PC-3 (cell line): ENCODE data around the gene ELOVL5. TPM values are rescaled to one million over a fixed set of nuclear protein-coding genes. Genes with fewer than 3 reads are reported as not detected.

Experiments
- ATAC-seq: fragments of 200-7000 bp; cut with Tn5 transposase; 2 replicates; pipeline ENCODE4 v1.9.1; 2020; ENCODE audit warnings: mild to moderate bottlenecking, moderate library complexity
- BruUV-seq: library from RNA; stranded (reverse); fragments of 400-500 nt; replicated peaks from 2 replicates; lab custom pipeline; 2021; lab: Mats Ljungman, UMichigan
- CTCF ChIA-PET: fragments of 300-600 bp; sonication (Branson Sonifier 250); formaldehyde crosslinking; loops from one replicate; lab custom pipeline; 2022; ENCODE audit warnings: antibody characterized with exemption; lab: Charles Lee
- POLR2A ChIA-PET: fragments of 300-600 bp; sonication (Branson Sonifier 250); formaldehyde crosslinking; loops from one replicate; lab custom pipeline; 2022; ENCODE audit warnings: antibody characterized with exemption; ENCODE audit not compliant: unreplicated experiment; lab: Charles Lee
- DNase-seq: peaks from one replicate; pipeline ENCODE4 v3.0.0-alpha.2; 2015
- H2AFZ ChIP-seq: fragments of 300-600 bp; sonication (generic); 2 replicates; pipeline ENCODE4 v1.6.0; 2016; ENCODE audit warnings: antibody characterized with exemption, low read length
- H3F3A ChIP-seq: fragments of 300-600 bp; sonication (generic); one replicate; pipeline ENCODE4 v1.6.0; 2017; ENCODE audit warnings: antibody characterized with exemption, low read length, control low read depth, mild to moderate bottlenecking; ENCODE audit not compliant: unreplicated experiment
- H3K27ac ChIP-seq: fragments of 300-600 bp; sonication (generic); 2 replicates; pipeline ENCODE4 v1.5.1; 2016; ENCODE audit warnings: mild to moderate bottlenecking, low read length
- H3K27me3 ChIP-seq: fragments of 300-600 bp; sonication (generic); 2 replicates; pipeline ENCODE4 v1.6.1; 2016; ENCODE audit warnings: low read length, mixed read lengths
- H3K36me3 ChIP-seq: fragments of 300-600 bp; sonication (generic); 2 replicates; pipeline ENCODE4 v1.6.1; 2016; ENCODE audit warnings: low read depth, mixed run types, low read length, mixed read lengths
- H3K4me1 ChIP-seq: fragments of 300-600 bp; sonication (generic); 2 replicates; pipeline ENCODE4 v1.5.1; 2016; ENCODE audit warnings: low read length; ENCODE audit not compliant: insufficient read depth
- H3K4me2 ChIP-seq: fragments of 300-600 bp; sonication (generic); 2 replicates; pipeline ENCODE4 v1.6.0; 2016; ENCODE audit warnings: low read length
- H3K4me3 ChIP-seq: fragments of 300-600 bp; sonication (generic); 2 replicates; pipeline ENCODE4 v1.5.1; 2016; ENCODE audit warnings: mild to moderate bottlenecking, low read length, mixed read lengths
- H3K79me2 ChIP-seq: fragments of 300-600 bp; sonication (generic); 2 replicates; pipeline ENCODE4 v1.6.1; 2017; ENCODE audit warnings: low read length, mixed read lengths
- H3K9ac ChIP-seq: fragments of 300-600 bp; sonication (generic); 2 replicates; pipeline ENCODE4 v1.6.0; 2016; ENCODE audit warnings: mild to moderate bottlenecking, low read length
- H3K9me2 ChIP-seq: fragments of 300-600 bp; sonication (generic); replicated peaks from 2 replicates; pipeline ENCODE4 v1.6.1; 2016; ENCODE audit warnings: mixed run types, low read length, mixed read lengths
- H3K9me3 ChIP-seq: fragments of 300-600 bp; sonication (generic); 2 replicates; pipeline ENCODE4 v1.6.1; 2016; ENCODE audit warnings: low read length, mixed read lengths
- H4K20me1 ChIP-seq: fragments of 300-600 bp; sonication (generic); 2 replicates; pipeline ENCODE4 v1.6.1; 2016; ENCODE audit warnings: low read length, mixed read lengths
- EZH2 ChIP-seq: fragments of 300-600 bp; sonication (generic); IDR thresholded peaks from one replicate; pipeline ENCODE4 v1.6.1; 2017; ENCODE audit warnings: antibody characterized with exemption, mild to moderate bottlenecking, low read length; ENCODE audit not compliant: unreplicated experiment
- EZH2phosphoT487 ChIP-seq: fragments of 300-600 bp; sonication (generic); IDR thresholded peaks from 2 replicates; pipeline ENCODE4 v1.6.1; 2018; ENCODE audit warnings: mild to moderate bottlenecking, antibody characterized with exemption, low read length, borderline replicate concordance
- intact Hi-C: fragments of 100-400 bp; cut with micrococcal nuclease; formaldehyde crosslinking; loops from 2 replicates; pipeline ENCODE4 v1.9.0; 2023
- total RNA-seq: library from RNA; depleted of rRNA; stranded (reverse); fragments of >200 nt; gene quantifications from 2 replicates; pipeline ENCODE4 v1.2.3, GENCODE V29; 2014
- TF ChIP-seq, protein P1 (sequence below): fragments of 300-600 bp; sonication (generic); conservative IDR thresholded peaks from 2 replicates; pipeline ENCODE4 v1.5.1; 2017; ENCODE audit warnings: antibody characterized with exemption, low read depth, mild to moderate bottlenecking, low read length

The ELOVL5 gene
- total RNA-seq, 1 experiment from 2014 or later = 62.7 TPM

GRCh38 chr6:53284901-53285300 lies 63.8 kb downstream of the ELOVL5 start:
- H3K9me3 ChIP-seq = no peaks in the 10 kb centered on the region
- BruUV-seq = no TSS peak
- no peaks in the 10 kb centered on the region for H4K20me1 ChIP-seq
- no peaks in the 10 kb centered on the region for H3K9me2 ChIP-seq
- H3K36me3 ChIP-seq = peaks cover 16% of the 10 kb centered on the region; the same call in 1 of the 2 replicates
- H3K27ac ChIP-seq = no peak overlapping the region
- no peak overlapping the region for H3K4me3 ChIP-seq
- intact Hi-C loops = no loop called here
- POLR2A ChIA-PET = no interaction called here
- CTCF ChIA-PET = no interaction called here
- H3K4me2 ChIP-seq = no peak overlapping the region
- DNase-seq = no peak
- H3K9ac ChIP-seq = no peak overlapping the region
- no peaks in the 10 kb centered on the region for H3F3A ChIP-seq
- no peak overlapping the region for H2AFZ ChIP-seq
- no peak for TF ChIP-seq EZH2
- TF ChIP-seq EZH2phosphoT487 = no peak
- TF ChIP-seq, protein P1, sequence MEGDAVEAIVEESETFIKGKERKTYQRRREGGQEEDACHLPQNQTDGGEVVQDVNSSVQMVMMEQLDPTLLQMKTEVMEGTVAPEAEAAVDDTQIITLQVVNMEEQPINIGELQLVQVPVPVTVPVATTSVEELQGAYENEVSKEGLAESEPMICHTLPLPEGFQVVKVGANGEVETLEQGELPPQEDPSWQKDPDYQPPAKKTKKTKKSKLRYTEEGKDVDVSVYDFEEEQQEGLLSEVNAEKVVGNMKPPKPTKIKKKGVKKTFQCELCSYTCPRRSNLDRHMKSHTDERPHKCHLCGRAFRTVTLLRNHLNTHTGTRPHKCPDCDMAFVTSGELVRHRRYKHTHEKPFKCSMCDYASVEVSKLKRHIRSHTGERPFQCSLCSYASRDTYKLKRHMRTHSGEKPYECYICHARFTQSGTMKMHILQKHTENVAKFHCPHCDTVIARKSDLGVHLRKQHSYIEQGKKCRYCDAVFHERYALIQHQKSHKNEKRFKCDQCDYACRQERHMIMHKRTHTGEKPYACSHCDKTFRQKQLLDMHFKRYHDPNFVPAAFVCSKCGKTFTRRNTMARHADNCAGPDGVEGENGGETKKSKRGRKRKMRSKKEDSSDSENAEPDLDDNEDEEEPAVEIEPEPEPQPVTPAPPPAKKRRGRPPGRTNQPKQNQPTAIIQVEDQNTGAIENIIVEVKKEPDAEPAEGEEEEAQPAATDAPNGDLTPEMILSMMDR = no peak
- no peak for ATAC-seq
- no peaks in the 10 kb centered on the region for H3K4me1 ChIP-seq
- H3K79me2 ChIP-seq = no peaks in the 10 kb centered on the region
- H3K27me3 ChIP-seq = no peaks in the 10 kb centered on the region

- Histone ChIP-seq H3K4me1 (no peaks in the 10 kb centered on the region), H3K9ac (no peak overlapping the region), H2AFZ (no peak overlapping the region), H3K27me3 (no peaks in the 10 kb centered on the region), H4K20me1 (no peaks in the 10 kb centered on the region), H3K9me2 (no peaks in the 10 kb centered on the region), H3K79me2 (no peaks in the 10 kb centered on the region), H3K9me3 (no peaks in the 10 kb centered on the region), H3K4me2 (no peak overlapping the region), H3K36me3 (peaks cover 6% of the 10 kb centered on the region; the same call in 1 of the 2 replicates), H3K27ac (no peak overlapping the region), H3F3A (no peaks in the 10 kb centered on the region), H3K4me3 (no peak overlapping the region)
- TF ChIP-seq, protein P1 = no peak
- TF ChIP-seq EZH2 (no peak), EZH2phosphoT487 (no peak)
- CTCF ChIA-PET = no interaction called here
- POLR2A ChIA-PET = no interaction called here
- no peak for DNase-seq
- no TSS peak for BruUV-seq
- intact Hi-C loops = no loop called here
- no peak for ATAC-seq
These were observed 66.0 kb downstream of the ELOVL5 start for GRCh38 chr6:53282741-53283140.

- Histone ChIP-seq H3K9me3 (no peaks in the 10 kb centered on the region), H3F3A (no peaks in the 10 kb centered on the region), H3K4me3 (no peak overlapping the region), H3K4me1 (no peaks in the 10 kb centered on the region), H3K79me2 (no peaks in the 10 kb centered on the region), H3K27ac (no peak overlapping the region), H3K9ac (no peak overlapping the region), H2AFZ (no peak overlapping the region), H3K9me2 (no peaks in the 10 kb centered on the region), H4K20me1 (no peaks in the 10 kb centered on the region), H3K27me3 (no peaks in the 10 kb centered on the region), H3K36me3 (peaks cover 4% of the 10 kb centered on the region; the same call in 1 of the 2 replicates), H3K4me2 (no peak overlapping the region)
- POLR2A ChIA-PET = no interaction called here
- no TSS peak for BruUV-seq
- CTCF ChIA-PET = no interaction called here
- intact Hi-C loops = no loop called here
- TF ChIP-seq EZH2phosphoT487 = no peak
- no peak for TF ChIP-seq EZH2
- TF ChIP-seq, protein P1 = no peak
- ATAC-seq = no peak
- DNase-seq = no peak
These were observed 66.5 kb downstream of the ELOVL5 start for GRCh38 chr6:53282234-53282633.
